Amniotic stem cell (primary cell): ENCODE results near the gene ANKRD28.
A peak's percentile ranks its signal among the peaks of the same experiment; 100 is the strongest.
"Not testable (repeated sequence)": the region's sequence is repeated elsewhere in the genome, so short reads cannot be mapped to it uniquely, and the experiment has no call there.

Experiments used
- DNase-seq: peaks from one replicate; lab custom pipeline; 2025; lab: John Stamatoyannopoulos, UW

The ANKRD28 gene

DNA sequence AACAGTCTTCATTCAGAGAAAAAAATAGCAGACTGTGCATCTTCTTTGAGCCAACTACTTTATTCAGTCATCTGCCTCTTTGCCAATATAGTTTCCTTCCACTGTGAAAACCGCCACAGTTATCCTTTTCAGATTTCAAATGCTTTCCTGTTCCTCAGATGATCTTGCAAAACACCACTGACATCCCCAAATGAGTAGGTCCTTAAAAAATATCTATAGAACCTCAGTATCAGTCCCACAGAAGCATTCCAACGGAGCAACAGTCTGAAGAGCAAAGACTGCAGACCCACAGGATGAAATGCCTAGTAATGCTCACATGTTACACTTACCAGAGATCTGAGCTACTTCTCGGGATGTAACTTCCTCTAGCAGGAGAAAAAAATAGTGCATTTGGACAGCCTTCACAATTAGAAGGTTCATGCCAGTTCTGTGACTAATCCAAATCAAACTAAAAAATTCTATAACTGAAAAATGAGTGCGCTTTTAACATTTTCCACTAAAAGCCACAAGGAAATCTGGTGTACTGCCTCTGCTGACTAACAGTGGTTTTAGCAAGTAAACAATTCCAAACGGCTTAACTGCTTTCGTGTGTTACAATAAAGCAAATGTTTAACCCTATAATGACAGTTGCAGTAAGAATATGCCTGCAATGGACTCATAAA is at the start of gene ANKRD28:
TSS of gene ANKRD28 (minus strand) at position 338 of the 662 bp plus-strand sequence. CDS start 1,458 bp downstream, outside the sequence.
- DNase-seq: peak; percentile 92

DNA sequence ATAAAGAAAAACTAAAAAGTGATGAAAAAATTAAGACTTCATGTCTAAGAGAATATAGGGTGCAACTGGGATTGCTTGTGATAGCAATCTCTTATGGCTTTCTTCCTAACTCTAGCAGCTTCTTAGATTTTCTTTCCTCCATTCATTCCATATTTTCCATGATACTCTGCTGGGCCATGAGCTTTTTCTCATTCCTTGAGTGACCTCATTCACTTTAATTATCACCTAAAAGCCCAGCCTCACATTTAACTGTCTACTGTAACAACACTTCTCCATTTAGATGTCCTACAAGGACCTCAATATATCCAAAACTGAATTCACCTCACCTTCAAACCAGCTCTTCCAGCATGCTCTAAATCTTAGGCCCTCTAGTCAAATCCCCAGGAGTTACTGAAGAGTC is 49.5 kb upstream of the ANKRD28 start:
- DNase-seq: no peak

DNA sequence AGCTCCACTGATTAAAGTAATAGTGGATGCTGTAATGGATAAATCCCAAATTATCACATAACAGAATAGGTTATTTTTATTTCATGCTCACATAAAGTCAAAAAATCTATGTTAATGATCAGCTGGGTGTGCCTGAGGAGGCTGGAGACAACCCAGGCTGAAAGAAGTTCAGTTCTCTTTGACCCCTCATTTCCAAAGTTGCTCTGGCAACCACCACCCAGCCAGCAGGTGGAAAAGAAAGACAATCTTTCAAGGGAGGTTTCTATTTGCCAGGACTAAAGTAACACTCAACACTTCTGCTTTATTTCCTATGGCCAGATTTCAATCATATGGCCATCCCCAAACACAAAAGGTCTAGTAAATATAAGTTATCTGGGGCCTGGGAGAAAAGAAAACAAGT is 48.8 kb upstream of the ANKRD28 start:
- no peak for DNase-seq

DNA sequence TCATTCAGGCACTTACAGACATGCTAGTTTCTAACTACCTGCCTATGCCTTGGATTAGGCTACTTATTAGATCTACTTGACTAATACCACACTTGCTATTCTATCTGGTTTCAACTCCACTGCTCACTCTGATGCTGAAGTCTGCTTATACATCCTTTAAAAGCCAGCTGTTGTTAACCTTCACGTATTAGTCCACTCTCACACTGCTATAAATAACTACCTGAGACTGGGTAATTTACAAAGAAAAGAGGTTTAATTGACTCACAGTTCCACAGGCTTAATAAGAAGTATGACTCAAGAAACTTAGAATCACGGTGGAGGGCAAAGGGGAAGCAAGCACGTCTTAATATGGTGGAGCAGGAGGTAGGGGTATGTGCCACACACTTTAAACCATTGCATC is 47.7 kb upstream of the ANKRD28 start:
- DNase-seq: no peak

DNA sequence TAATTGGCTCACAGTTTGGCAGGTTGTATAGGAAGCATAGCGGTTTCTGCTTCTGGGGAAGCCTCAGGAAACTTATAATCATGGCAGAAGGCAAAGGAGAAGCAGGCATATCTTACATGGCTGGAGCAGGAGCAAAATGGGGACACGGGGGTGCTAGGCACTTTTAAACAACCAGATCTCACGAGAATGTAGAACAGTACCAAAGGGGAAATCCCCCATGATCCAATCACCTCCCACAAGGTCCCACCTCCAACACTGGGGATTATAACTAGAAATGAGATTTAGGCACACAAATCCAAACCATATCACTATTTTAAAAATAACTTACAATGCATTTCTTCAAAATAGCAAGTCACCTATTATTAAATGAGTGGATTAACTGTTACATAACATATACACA is 47.1 kb upstream of the ANKRD28 start:
- DNase-seq: no peak

DNA sequence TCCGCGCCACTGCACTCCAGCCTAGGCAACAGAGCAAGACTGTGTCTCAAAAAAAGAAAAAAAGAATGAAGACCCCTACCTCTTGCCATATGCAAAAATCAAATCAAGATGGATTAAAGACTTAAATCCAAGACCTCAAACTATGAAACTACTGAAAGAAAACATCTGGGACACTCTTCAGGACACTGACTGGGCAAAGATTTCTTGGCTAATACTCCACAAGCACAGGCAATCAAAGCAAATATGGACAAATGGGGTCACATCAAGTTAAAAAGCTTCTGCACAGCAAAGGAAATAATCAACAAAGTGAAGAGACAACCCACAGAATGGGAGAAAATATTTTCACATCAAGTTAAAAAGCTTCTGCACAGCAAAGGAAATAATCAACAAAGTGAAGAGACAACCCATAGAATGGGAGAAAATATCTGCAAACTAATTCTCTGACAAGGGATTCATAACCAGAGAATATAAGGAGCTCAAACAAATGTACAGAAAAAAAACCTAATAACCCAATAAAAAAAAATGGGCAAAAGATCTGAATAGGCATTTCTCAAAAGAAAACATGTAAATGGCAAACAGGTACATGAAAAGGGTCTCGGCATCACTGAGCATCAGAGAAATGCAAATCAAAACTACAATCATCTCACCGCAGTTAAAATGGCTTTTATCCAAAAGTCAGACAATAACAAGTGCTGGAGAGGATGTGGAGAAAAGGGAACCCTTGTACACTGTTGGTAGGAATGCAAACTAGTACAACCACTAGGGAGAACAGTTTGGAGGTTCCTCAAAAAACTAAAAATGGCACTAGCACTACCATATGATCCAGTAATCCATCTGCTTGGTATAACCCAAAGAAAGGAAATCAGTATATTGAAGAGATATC is 43.6 kb upstream of the ANKRD28 start:
- DNase-seq: not testable (repeated sequence)

DNA sequence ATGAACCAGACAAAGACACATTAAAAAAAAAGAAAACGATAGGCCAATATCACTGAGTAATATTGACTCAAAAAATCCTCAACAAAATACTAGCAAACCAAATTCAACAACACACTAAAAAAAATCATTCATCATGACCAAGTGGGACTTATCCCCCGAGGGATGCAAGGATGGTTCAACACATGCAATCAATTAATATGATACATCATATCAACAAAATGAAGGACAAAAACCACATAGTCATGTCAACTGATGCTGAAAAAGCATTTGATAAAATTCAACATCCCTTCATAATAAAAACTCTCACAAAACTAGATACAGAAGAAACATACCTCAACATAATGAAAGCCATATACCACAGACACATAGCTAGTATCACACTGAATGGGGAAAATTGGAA is 41.8 kb upstream of the ANKRD28 start:
- DNase-seq: no peak

DNA sequence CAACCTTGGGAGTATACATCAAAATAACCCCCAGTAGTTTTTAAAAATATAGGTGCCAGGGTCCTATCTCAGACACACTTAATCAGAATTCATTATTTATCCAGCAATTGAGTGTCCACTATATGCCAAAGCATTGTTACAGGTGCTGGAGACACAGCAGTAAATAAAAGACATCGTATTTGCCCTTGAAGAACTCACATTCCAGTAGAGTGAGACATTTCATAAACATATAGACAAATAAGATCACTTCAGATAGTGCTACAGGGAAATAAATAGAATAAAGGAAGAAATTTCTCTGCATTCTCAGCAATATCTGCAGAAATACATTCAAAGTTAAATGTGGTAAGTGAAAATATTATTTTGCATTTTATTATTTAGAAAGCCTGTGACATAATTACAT is 34.1 kb upstream of the ANKRD28 start:
- DNase-seq: no peak

DNA sequence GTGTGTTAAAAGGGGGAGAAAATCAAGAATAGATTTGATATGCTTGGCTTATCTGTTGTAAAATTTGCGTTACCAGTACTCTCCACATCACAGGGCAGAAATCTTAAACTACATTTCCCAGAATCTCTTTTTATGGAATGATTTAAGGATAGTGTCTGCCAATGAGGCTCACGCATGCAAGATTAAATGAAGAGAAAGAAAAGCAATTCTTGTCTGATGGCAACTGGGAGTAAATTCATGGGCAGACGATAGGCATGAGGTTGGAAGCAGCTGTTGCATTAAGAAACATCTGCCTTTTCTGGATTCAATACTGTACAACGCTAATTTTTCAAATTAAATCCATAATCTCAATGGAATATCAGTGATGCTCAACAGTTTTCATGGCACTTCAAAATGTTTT is 27.2 kb upstream of the ANKRD28 start:
- DNase-seq: no peak

DNA sequence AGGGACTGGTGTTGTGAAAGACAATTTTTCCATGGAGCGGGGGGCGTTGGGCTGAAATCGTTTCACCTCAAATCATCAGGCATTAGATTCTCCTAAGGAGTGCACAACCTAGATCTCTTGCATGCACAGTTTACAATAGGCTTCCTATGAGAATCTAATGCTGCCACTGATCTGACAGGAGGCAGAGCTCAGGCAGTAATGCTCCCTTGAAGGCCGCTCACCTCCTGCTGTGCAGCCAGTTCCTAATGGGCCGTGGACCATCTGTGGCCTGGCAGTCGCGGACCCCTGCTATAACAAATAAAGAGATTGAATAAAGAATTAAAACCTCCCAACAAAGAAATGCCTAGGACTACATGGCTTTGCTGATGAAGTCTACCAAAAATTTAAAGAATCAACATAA is 25.3 kb upstream of the ANKRD28 start:
- DNase-seq: no peak

DNA sequence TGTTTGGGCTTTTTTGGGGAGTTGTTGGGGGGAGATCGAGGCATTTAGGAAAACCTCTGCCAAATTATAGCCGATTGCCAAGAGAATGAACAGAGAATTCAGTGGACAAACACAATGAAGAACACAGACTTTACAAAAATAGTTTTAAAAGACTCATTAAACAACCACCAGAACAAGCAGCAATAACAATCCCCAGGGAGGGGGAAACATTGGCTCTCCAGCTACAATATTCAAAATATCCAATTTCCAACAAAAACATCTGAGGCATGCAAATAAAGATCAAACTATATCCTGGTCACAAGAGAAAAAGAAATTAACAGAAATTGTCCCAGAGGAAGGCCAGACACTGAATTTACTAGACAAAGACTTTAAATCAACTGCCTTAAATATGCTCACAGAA is 24.5 kb upstream of the ANKRD28 start:
- no peak for DNase-seq

DNA sequence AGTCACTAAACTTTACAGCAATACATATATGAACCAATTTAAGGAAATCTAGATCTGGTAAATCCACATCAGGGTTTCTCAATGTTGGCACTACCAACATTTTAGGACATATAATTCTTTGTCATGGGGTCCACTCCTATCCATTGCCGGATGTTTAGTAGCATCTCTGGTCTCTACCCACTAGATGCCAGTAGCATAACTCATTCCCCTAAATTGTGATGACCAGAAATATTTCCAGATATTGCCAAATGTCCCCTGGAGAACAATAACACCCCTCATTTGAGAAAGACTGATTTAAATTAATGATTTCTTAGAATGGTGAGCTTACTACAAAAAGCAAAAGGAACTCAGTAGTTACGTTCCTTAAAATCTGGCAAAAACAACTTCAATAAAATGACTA is 23.1 kb upstream of the ANKRD28 start:
- DNase-seq: no peak

DNA sequence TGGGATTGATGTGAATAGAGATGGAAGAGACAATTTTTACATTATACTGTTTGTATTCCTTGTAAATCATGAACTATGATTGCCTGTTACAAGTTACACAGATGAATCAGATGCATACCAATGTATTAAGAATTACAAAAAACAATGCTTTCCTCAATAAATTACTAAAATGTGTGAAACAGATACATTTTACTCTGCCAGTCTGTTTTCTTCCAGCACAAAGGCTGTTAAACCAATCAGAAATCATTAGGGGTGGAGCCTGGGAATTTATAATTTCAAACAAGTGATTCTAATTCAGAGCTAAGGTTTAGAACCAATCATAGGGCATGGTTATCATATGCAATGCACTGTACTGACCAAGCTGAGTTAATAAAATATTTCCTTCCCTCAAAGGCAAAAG is 21.8 kb upstream of the ANKRD28 start:
- DNase-seq: no peak

DNA sequence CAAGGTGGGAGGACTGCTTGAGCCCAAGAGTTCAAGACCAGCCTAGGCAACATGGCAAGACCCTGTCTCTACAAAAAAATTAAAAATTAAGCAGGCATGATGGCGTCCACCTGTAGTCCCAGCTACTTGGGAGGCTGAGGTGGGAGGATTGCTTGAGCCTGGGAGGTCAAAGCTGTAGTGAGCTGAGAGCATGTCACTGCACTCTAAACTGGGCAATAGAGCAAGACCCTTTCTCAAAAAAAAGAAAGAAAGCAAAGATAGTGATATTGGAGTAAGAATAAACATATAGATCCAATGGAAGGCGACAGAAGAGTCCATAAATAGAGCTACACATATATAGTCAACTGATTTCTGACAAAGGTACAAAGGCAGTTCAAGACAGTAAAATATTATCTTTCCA is 21.3 kb upstream of the ANKRD28 start:
- no peak for DNase-seq

DNA sequence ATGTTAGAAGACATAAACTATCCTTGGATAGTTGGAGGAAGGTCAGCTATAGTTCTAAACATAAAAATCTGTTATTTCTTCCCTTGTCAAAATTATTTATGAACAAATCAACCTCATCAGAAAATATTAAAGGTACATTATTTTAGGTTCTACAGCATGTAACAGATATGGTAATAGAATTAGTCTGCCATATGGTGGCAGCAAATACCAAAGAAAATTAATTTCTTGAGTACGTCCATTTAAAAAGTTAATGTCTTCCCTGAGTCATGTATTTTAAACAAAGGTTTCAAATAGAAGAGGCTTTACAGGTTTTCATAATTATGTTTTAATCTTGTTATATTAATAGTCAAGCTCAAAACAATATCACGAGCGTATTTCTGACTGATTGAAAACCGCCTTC is 17.9 kb upstream of the ANKRD28 start:
- DNase-seq: peak; percentile 34

DNA sequence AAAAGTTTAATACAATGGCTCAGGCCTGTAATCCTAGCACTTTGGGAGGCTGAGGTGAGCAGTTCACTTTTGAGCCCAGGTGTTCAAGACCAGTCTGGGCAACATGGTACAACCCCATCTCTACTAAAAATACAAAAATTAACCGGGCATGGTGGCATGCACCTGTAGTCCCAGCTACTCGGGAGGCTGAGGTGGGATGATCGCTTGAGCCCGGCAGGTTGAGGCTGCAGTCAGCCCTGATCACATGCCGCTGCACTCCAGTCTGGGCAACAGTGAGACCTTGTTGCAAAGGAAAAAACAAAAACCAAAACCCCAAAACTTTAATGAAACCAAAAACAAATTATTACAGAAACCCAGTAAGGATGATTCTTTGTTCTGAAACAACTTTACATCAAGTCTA is 15.3 kb upstream of the ANKRD28 start:
- not testable (repeated sequence) for DNase-seq

DNA sequence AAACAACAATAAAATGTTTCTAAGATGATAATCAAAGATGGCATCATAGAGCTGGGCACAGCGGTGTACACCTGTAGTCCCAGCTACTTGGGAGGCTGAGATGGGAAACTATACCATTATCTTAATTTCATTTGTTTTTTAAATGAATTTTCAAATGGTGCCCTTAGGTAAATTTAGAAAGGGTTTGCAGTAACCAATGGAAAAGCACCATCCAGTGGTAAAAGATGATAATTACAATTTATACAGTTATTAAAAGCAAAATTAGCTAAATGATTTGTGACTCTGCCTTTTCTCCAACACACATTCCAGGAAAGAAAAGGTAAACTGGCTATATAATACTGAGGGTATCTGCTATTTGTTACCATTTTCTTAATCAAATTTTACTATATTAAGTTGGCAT is 14.4 kb upstream of the ANKRD28 start:
- no peak for DNase-seq

DNA sequence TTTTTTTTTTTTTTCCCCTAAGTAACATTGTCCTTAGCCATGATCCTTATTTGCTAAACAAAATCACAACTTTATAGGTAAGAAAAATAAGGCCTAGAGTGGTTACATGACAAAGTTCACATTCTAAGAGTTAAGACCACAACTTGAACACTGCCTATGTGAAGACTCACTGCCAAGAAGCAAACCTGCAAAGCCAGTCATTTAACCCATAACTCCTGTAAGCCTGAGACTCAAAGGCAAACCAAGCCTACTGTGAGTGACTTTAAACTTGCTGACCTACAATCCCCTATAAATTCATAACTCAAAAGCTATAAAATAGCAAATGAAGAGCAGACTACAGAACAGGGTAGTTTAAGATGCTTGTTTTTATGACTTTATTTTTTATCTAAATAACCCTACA is 12.9 kb upstream of the ANKRD28 start:
- no peak for DNase-seq

DNA sequence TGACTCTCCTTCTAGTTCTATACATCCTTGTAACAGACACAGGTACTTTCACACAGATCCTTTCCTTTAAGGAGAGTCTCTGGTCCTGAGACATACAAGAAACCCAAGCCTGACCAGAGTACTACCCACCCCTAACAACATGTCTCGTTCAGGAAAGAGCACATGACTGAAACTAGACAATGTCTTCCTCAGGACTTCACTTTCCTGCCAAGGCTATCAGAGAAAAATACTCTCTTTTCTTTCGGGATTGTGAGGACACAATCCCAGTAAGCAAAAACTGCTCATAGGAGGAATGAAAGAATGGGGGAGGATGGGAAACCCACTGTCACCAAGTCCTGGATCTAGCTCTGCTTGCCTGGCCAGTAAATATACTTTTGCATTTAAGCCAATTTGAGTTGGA is 11.5 kb upstream of the ANKRD28 start:
- no peak for DNase-seq

DNA sequence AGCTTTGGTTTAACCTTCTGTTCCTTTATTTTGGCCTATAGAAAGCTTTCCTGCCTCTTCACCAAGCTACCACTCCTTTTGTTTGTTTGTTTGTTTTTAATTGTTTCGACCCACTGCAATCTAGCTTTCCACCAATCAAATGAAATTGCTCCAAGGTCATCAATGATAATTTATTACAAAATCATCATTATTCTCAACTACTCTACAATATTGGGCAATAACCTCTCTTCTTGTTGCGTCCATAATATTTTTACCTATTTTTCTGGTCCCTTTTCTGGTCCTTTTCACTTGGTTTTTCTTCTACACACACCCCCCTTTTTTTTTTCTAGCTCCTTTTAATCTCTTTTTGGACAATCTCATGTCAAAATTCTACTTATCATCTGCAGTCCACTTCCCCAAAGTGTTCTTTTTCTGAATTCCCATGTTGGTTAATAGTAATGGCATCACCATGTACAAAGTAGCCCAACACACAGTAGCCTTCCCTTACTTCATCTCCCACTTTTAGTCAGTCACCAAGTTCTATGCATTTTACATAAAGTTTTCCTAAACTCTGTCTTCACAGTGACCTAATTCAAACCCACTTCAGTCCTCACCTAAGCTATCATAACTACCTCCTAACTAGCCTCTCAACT is 11.0 kb upstream of the ANKRD28 start:
- DNase-seq: no peak

DNA sequence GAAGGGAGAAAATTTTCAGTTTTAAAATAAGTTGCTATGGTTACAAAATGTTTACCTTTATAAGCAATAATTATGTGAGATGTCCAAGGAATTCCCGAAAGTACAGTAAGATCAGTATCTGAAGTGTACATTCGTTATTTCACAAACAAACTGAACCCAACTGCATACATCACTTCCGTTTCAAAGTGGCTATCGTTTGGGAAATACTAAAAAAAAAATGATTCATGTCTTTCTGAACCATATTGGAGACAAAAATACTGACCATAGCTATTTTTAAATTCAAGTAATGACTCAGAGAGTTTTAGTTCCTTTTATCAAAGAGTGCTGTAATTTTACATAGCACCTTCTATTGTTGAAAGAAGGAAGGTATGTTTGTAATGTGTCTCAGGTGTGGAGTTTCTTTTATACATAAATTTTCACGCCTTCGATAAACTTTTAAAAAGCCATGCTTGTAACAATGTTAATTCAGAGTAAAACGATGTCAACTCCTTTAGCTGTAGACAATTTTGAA is 8.0 kb upstream of the ANKRD28 start:
- DNase-seq: peak; percentile 44

DNA sequence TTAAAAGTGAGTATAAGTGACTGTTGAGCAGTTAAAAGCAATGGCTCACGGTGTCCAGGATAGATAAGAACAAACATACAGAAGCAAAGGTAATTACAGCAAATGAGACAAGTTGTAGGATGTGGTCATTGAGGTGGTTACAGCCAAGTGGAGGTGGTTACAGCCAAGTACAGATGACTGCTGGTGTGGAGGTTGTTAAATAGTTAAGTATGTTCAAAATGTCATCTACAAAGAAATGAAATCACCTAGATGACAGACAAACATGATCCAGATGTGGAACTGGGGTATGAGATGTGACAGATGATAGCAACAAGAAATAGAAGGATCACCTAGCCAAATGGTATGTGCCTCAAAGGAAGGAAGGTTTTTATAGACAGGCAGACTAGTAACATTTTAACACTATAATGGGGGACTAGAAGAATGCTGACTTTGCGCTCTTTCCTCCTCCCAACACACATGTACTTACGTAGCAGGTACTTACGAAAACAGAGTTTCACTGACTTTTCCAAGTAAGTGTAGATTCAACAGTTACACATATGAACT is 6.8 kb upstream of the ANKRD28 start:
- no peak for DNase-seq

DNA sequence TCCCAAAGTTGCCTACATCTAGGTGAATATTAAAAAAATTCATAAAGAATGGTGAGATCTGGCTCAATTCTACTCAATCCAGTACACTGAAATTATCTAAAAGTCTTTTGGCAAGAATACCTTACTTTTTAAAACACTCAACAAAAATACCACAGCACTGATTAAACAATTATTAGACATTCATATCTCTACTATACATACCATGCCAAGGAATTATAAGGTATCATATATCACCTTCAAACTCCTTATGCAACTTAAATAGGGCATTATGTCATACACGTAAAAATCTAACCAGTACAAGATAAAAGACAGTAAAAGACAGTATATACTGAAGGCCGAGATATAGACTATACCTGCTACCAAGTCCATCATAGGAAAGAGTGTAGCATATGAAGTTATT is 6.1 kb upstream of the ANKRD28 start:
- DNase-seq: no peak
